HL-60 (cell line): ENCODE data around the gene CRTC1.

Experiments used
- DNase-seq, 2 experiments: peaks; one replicate each; pipeline ENCODE4 v3.0.0-alpha.2; 2010 to 2020; ENCODE audit warnings: low read depth in 1 of 2, low spot score in 1 of 2
- H3K27ac ChIP-seq: fragments of 250-450 bp; sonication (Bioruptor Pico); replicated peaks from 2 replicates; pipeline ENCODE4 v1.5.1; 2020; ENCODE audit warnings: mild to moderate bottlenecking, moderate library complexity
- H3K27me3 ChIP-seq: fragments of 250-450 bp; sonication (Bioruptor Pico); 2 replicates; pipeline ENCODE4 v1.5.1; 2021; ENCODE audit warnings: mild to moderate bottlenecking, moderate library complexity; ENCODE audit not compliant: insufficient read depth, poor library complexity, severe bottlenecking
- H3K4me3 ChIP-seq: replicated peaks from 2 replicates; pipeline ENCODE4 v1.5.1; 2011; ENCODE audit warnings: mild to moderate bottlenecking, control low read depth, low read length; ENCODE audit not compliant: insufficient read depth
- GABPA ChIP-seq: IDR thresholded peaks from 2 replicates; pipeline ENCODE4 v1.6.1; 2012; ENCODE audit warnings: low read depth
- POLR2AphosphoS5 ChIP-seq: IDR thresholded peaks from 2 replicates; pipeline ENCODE4 v1.6.1; 2012; ENCODE audit warnings: low read depth
- SPI1 ChIP-seq: IDR thresholded peaks from 2 replicates; pipeline ENCODE4 v1.6.1; 2012; ENCODE audit warnings: low read depth, mild to moderate bottlenecking, borderline replicate concordance
- TF ChIP-seq, protein P1 (sequence below): IDR thresholded peaks from one replicate; pipeline ENCODE4 v1.5.1; 2011; ENCODE audit warnings: low read length, control low read depth, inconsistent platforms; ENCODE audit not compliant: insufficient read depth
- TF ChIP-seq, protein P2 (sequence below): IDR thresholded peaks from 2 replicates; pipeline ENCODE4 v1.6.1; 2012; ENCODE audit warnings: low read depth; ENCODE audit not compliant: insufficient replicate concordance

Gene CRTC1

DNA sequence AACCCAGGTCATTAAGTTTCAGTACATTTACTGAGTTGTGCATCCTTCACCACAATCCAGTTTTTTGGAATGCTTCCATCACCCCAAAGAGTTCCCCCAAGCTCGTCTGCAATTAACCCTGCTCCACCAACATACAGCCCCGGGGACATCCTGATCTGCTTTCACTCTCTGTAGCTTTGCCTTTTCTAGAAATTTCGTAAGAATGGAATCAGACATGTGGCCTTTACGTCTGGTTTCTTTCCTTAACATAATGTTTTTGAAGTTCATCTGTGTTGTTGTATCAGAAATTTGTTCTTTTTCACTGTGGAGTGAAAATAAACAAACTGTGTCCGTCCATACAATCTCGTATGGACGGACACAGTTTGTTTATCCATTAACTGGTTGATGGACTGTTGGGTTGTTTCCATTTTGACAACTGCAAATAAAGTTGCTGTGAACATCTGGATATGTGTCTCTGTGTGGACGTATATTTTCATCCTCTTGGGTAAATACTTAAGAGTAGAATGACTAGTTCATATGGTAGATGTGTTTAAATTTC, 43.7 kb upstream of the CRTC1 start:
- H3K27ac ChIP-seq, result no peak overlapping the region
- DNase-seq, result no peak
- TF ChIP-seq POLR2AphosphoS5 (no peak), GABPA (no peak), SPI1 (no peak)
- TF ChIP-seq, protein P1, sequence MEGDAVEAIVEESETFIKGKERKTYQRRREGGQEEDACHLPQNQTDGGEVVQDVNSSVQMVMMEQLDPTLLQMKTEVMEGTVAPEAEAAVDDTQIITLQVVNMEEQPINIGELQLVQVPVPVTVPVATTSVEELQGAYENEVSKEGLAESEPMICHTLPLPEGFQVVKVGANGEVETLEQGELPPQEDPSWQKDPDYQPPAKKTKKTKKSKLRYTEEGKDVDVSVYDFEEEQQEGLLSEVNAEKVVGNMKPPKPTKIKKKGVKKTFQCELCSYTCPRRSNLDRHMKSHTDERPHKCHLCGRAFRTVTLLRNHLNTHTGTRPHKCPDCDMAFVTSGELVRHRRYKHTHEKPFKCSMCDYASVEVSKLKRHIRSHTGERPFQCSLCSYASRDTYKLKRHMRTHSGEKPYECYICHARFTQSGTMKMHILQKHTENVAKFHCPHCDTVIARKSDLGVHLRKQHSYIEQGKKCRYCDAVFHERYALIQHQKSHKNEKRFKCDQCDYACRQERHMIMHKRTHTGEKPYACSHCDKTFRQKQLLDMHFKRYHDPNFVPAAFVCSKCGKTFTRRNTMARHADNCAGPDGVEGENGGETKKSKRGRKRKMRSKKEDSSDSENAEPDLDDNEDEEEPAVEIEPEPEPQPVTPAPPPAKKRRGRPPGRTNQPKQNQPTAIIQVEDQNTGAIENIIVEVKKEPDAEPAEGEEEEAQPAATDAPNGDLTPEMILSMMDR, result no peak
- TF ChIP-seq, protein P2, sequence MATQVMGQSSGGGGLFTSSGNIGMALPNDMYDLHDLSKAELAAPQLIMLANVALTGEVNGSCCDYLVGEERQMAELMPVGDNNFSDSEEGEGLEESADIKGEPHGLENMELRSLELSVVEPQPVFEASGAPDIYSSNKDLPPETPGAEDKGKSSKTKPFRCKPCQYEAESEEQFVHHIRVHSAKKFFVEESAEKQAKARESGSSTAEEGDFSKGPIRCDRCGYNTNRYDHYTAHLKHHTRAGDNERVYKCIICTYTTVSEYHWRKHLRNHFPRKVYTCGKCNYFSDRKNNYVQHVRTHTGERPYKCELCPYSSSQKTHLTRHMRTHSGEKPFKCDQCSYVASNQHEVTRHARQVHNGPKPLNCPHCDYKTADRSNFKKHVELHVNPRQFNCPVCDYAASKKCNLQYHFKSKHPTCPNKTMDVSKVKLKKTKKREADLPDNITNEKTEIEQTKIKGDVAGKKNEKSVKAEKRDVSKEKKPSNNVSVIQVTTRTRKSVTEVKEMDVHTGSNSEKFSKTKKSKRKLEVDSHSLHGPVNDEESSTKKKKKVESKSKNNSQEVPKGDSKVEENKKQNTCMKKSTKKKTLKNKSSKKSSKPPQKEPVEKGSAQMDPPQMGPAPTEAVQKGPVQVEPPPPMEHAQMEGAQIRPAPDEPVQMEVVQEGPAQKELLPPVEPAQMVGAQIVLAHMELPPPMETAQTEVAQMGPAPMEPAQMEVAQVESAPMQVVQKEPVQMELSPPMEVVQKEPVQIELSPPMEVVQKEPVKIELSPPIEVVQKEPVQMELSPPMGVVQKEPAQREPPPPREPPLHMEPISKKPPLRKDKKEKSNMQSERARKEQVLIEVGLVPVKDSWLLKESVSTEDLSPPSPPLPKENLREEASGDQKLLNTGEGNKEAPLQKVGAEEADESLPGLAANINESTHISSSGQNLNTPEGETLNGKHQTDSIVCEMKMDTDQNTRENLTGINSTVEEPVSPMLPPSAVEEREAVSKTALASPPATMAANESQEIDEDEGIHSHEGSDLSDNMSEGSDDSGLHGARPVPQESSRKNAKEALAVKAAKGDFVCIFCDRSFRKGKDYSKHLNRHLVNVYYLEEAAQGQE, result no peak
- H3K4me3 ChIP-seq, result no peak overlapping the region
- H3K27me3 ChIP-seq, result no peaks in the 10 kb centered on the region

DNA sequence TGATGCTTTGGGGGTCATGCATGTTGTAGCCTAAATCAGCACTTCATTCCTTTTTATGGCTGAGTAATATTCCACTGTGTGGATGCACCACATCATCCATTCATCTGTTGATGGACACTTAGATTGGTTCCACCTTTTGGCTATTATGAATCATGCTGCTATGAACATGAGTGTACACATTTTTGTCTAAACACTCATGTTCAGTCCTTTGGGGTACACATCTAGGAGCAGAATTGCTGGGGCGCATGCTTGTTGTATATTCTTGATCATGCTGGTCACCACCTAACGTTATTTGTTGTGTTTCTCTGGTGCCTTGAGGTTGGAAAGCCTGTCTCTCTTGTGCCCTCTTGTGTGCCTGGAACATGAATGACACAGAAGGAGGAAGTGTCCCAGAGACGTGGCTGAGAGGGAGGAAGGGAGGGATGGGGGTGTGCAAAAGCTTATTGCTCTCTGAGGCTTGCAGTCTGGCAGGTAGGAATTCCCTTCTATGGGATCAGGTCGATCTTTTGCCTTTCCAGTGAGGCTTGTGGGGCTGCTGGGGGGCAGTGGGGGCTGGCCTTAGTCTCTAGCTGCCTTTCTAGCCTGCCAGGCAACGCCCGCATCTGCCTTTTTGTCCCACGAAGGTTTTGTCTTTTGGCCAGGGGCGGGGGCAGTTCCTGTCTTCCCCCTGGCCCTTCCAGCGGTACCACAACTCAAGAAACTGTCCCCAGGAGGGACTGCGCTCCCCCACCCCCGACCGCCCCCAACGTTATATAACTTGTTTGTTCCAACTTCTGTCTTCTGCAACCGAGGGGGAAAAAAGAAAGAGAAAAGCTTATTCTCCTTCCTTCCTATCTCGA, 39.1 kb upstream of the CRTC1 start:
- Histone ChIP-seq H3K27me3 (no peaks in the 10 kb centered on the region), H3K4me3 (no peak overlapping the region), H3K27ac (no peak overlapping the region)
- TF ChIP-seq POLR2AphosphoS5 (no peak), SPI1 (peak; percentile 97)
- TF ChIP-seq, protein P1, result peak; percentile 34
- DNase-seq, result peak; percentile 64 to 85

DNA sequence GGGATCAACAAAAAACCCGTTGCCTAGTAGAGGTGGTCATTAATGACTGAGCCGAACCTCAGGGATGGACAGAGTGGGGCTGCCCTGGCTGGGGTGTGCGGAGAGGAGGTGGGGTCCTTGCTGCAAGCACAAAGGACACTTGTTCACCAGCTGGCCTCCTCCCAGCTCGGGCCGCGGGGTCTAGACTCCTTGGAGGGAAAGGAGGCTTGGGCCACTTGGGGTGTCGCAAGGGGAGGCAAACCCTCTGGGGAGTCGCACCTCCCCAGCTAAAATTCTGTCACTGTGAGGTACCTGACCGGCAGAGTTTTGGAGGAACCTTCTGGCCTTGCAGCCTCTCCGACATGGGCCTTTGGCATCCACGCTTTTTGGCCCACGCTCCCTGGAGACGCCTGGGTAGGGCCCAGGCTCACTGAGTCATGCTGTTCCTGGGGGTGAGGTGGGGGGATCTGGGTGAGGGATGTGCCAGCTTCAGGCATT, 38.4 kb upstream of the CRTC1 start:
- TF ChIP-seq SPI1 (no peak), POLR2AphosphoS5 (no peak), GABPA (no peak)
- TF ChIP-seq, protein P1, result no peak
- TF ChIP-seq, protein P2, result no peak
- Histone ChIP-seq H3K4me3 (no peak overlapping the region), H3K27me3 (no peaks in the 10 kb centered on the region), H3K27ac (no peak overlapping the region)
- no peak for DNase-seq
